Measurements from ENCODE around the gene PPIL1.

DNA sequence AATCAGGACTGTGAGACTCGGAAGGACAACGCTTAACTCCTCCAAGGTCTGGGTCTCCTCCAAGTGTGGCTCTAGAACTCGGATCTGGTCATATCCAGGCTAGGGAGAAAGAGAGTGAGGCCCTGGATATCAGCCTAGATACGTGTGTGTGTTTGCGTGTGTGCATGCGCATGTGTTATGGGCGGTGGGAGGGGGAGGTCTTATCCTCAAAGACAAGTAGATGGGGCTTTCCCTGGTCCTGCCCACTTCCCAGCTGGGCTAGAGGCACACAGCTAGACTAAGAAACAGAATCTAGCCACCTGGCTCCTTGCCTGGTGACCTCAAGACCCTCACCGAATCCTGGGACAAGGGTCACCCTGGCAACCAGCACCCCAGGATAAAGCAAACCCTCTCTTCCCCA, 48.6 kb downstream of the PPIL1 start:
- TF ChIP-seq MAX (IDR thresholded peaks at IDR 0.05): no peak
- TF ChIP-seq CEBPB (IDR thresholded peaks at IDR 0.05): no peak
- TF ChIP-seq EGR1 (IDR thresholded peaks at IDR 0.05): no peak
- TF ChIP-seq RAD21 (IDR thresholded peaks at IDR 0.05; ENCODE audit: low read depth): no peak
- no peak for TF ChIP-seq TCF12 (IDR thresholded peaks at IDR 0.05; ENCODE audit: low read depth)
- TF ChIP-seq EP300 (IDR thresholded peaks at IDR 0.05; ENCODE audit: borderline replicate concordance): no peak
- TF ChIP-seq TAF1 (IDR thresholded peaks at IDR 0.05; ENCODE audit: low read depth): no peak
